Brain pericyte (primary cell): Measurements from ENCODE around the gene CEP83.
A peak's percentile ranks its signal among the peaks of the same experiment; 100 is the strongest.

Source experiments
- DNase-seq: peaks from one replicate; pipeline ENCODE4 v3.0.0-alpha.2; 2012; ENCODE audit warnings: low read depth, low spot score

CEP83 gene

GRCh38 chr12:94269316-94269999 lies 190.2 kb downstream of the CEP83 start:
- DNase-seq: no peak

- DNase-seq: no peak
These were observed 191.7 kb downstream of the CEP83 start for GRCh38 chr12:94267921-94268471.

- DNase-seq: no peak
These were observed 192.2 kb downstream of the CEP83 start for GRCh38 chr12:94267537-94267872.

- DNase-seq: no peak
These were observed 192.7 kb downstream of the CEP83 start for GRCh38 chr12:94266796-94267536.

GRCh38 chr12:94265966-94266745 lies 193.5 kb downstream of the CEP83 start:
- DNase-seq: no peak

GRCh38 chr12:94265539-94265938 lies 194.1 kb downstream of the CEP83 start:
- no peak for DNase-seq

GRCh38 chr12:94264736-94265485 lies 194.8 kb downstream of the CEP83 start:
- no peak for DNase-seq

- DNase-seq: no peak
These were observed 195.6 kb downstream of the CEP83 start for GRCh38 chr12:94263905-94264561.

- DNase-seq: no peak
These were observed 196.5 kb downstream of the CEP83 start for GRCh38 chr12:94263011-94263811.

GRCh38 chr12:94262228-94263010 lies 197.2 kb downstream of the CEP83 start:
- peak; percentile 69 for DNase-seq

- DNase-seq: no peak
These were observed 197.9 kb downstream of the CEP83 start for GRCh38 chr12:94261786-94262185.

- no peak for DNase-seq
These were observed 198.5 kb downstream of the CEP83 start for GRCh38 chr12:94261119-94261518.

GRCh38 chr12:94260717-94261116 lies 198.9 kb downstream of the CEP83 start:
- no peak for DNase-seq

GRCh38 chr12:94260017-94260416 lies 199.7 kb downstream of the CEP83 start:
- DNase-seq: no peak

- DNase-seq: no peak
These were observed 201.1 kb downstream of the CEP83 start for GRCh38 chr12:94258593-94258992.
